Lung microvascular endothelial cell (primary cell): ENCODE results near the gene SMIM7. TPM values are rescaled to one million over a fixed set of nuclear protein-coding genes. Genes with fewer than 3 reads are reported as not detected.

Source experiments
- DNase-seq, 2 donors: peaks; one replicate each; pipeline versions ENCODE4 v3.0.0 to v3.0.0-alpha.2; 2010; ENCODE audit warnings: low read depth in 2 of 2
- total RNA-seq: library from RNA; depleted of rRNA; stranded (reverse); fragments of >200 nt; gene quantifications from 2 replicates; pipeline ENCODE4 v1.2.1, GENCODE V29; 2014

The SMIM7 gene
- total RNA-seq, 1 donor from 2014 or later, result 47.0 TPM

GRCh38 chr19:16623066-16623465 lies 36.9 kb downstream of the SMIM7 start:
- no peak for DNase-seq

GRCh38 chr19:16621165-16621800 lies 38.7 kb downstream of the SMIM7 start:
- DNase-seq, result no peak

GRCh38 chr19:16620584-16620983 lies 39.4 kb downstream of the SMIM7 start:
- DNase-seq, result no peak

- DNase-seq, result no peak
Observed at GRCh38 chr19:16620018-16620417, 39.9 kb downstream of the SMIM7 start.

- DNase-seq, result no peak
Observed at GRCh38 chr19:16619457-16619856, 40.5 kb downstream of the SMIM7 start.

- DNase-seq, result no peak
Observed at GRCh38 chr19:16618248-16618647, 41.7 kb downstream of the SMIM7 start.

- DNase-seq, result peak in 1 of 2 donors; percentile 35
Observed at GRCh38 chr19:16615808-16616207, 44.1 kb downstream of the SMIM7 start.

GRCh38 chr19:16614941-16615340 lies 45.0 kb downstream of the SMIM7 start:
- DNase-seq, result peak in 1 of 2 donors; percentile 38

- no peak for DNase-seq
Observed at GRCh38 chr19:16613841-16614240, 46.1 kb downstream of the SMIM7 start.

- no peak for DNase-seq
Observed at GRCh38 chr19:16612636-16613035, 47.3 kb downstream of the SMIM7 start.

GRCh38 chr19:16611121-16611520 lies 48.8 kb downstream of the SMIM7 start:
- DNase-seq, result no peak

GRCh38 chr19:16609511-16610200 lies 50.3 kb downstream of the SMIM7 start:
- DNase-seq, result no peak

- DNase-seq, result peak; percentile 62 to 86
Observed at GRCh38 chr19:16608290-16608739, 51.6 kb downstream of the SMIM7 start.

GRCh38 chr19:16607819-16608218 lies 52.1 kb downstream of the SMIM7 start:
- no peak for DNase-seq

- DNase-seq, result peak; percentile 51 to 75
Observed at GRCh38 chr19:16605553-16605994, 54.4 kb downstream of the SMIM7 start.

GRCh38 chr19:16605115-16605514 lies 54.8 kb downstream of the SMIM7 start:
- DNase-seq, result no peak

- DNase-seq, result no peak
Observed at GRCh38 chr19:16604615-16605014, 55.3 kb downstream of the SMIM7 start.

GRCh38 chr19:16603090-16603489 lies 56.9 kb downstream of the SMIM7 start:
- DNase-seq, result no peak

- DNase-seq, result no peak
Observed at GRCh38 chr19:16601378-16602052, 58.4 kb downstream of the SMIM7 start.

GRCh38 chr19:16600824-16601223 lies 59.1 kb downstream of the SMIM7 start:
- no peak for DNase-seq

GRCh38 chr19:16599655-16600346 lies 60.1 kb downstream of the SMIM7 start:
- DNase-seq, result no peak

GRCh38 chr19:16598848-16599247 lies 61.1 kb downstream of the SMIM7 start:
- no peak for DNase-seq
